Left ventricle myocardium inferior (tissue), 1 donor: ENCODE data around the gene NMNAT1. TPM values are rescaled to one million over a fixed set of nuclear protein-coding genes. Genes with fewer than 3 reads are reported as not detected.

Source experiments
- DNase-seq: peaks from one replicate; pipeline ENCODE4 v3.0.0-alpha.2; 2020
- H3K27ac ChIP-seq: fragments of 200-600 bp; replicated peaks from 2 replicates; pipeline ENCODE4 v1.8.0; 2021
- H3K27me3 ChIP-seq: fragments of 200-600 bp; 2 replicates; pipeline ENCODE4 v1.8.0; 2021; ENCODE audit warnings: low read depth
- H3K36me3 ChIP-seq: fragments of 200-600 bp; 2 replicates; pipeline ENCODE4 v1.8.0; 2021
- H3K4me1 ChIP-seq: fragments of 200-600 bp; 2 replicates; pipeline ENCODE4 v1.8.0; 2021
- H3K4me3 ChIP-seq: fragments of 200-600 bp; 2 replicates; pipeline ENCODE4 v1.8.0; 2021; ENCODE audit warnings: mild to moderate bottlenecking, moderate library complexity
- H3K9me3 ChIP-seq: fragments of 200-600 bp; replicated peaks from 2 replicates; pipeline ENCODE4 v1.8.0; 2021
- intact Hi-C: fragments of 100-400 bp; cut with micrococcal nuclease; formaldehyde crosslinking; loops from one replicate; pipeline ENCODE4 v1.11.0; 2022
- total RNA-seq: library from RNA; stranded (reverse); fragmentation: NEBNext Ultra II Directional; extraction: Animal tissue kit (Norgen Biotek cat#: 25700); gene quantifications from one replicate; pipeline ENCODE4 v1.2.1, GENCODE V29; 2021
- TF ChIP-seq, protein P1 (sequence below): fragments of 200-600 bp; IDR thresholded peaks from 2 replicates; pipeline ENCODE4 v1.8.0; 2021; ENCODE audit warnings: antibody characterized with exemption, mild to moderate bottlenecking, borderline replicate concordance
- donor health status: DM: no; HTN: yes; CAD: no; lungs with severe emphysema.

The NMNAT1 gene
- total RNA-seq, 1 donor from 2014 or later = 22.2 TPM

DNA sequence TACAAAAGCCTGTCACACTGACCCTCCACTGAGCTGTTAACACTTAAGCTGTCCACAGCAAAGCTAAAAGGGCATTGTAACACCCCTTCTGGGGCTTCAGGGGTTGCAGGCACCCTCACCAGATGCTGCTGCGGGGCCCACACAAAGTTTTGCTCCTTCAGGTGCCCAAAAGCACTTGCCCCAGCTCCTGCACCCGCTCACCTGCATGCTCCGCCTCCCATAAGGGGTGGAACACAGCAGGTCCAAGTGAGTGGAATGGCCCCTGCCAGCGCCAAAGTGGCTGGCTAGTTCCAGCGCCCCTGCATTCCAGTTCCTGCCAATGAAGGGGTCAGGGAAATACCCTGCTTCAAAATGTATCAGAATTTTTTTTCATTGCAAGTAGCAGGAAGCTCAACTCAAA is 46.5 kb downstream of the NMNAT1 start:
- Histone ChIP-seq H3K9me3 (no peaks in the 10 kb centered on the region), H3K36me3 (no peaks in the 10 kb centered on the region), H3K27ac (peak overlapping the region; percentile 86), H3K4me3 (no peak overlapping the region), H3K27me3 (no peaks in the 10 kb centered on the region), H3K4me1 (peaks cover 44% of the 10 kb centered on the region)
- TF ChIP-seq, protein P1, sequence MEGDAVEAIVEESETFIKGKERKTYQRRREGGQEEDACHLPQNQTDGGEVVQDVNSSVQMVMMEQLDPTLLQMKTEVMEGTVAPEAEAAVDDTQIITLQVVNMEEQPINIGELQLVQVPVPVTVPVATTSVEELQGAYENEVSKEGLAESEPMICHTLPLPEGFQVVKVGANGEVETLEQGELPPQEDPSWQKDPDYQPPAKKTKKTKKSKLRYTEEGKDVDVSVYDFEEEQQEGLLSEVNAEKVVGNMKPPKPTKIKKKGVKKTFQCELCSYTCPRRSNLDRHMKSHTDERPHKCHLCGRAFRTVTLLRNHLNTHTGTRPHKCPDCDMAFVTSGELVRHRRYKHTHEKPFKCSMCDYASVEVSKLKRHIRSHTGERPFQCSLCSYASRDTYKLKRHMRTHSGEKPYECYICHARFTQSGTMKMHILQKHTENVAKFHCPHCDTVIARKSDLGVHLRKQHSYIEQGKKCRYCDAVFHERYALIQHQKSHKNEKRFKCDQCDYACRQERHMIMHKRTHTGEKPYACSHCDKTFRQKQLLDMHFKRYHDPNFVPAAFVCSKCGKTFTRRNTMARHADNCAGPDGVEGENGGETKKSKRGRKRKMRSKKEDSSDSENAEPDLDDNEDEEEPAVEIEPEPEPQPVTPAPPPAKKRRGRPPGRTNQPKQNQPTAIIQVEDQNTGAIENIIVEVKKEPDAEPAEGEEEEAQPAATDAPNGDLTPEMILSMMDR = no peak
- no peak for DNase-seq
- intact Hi-C loops = no loop called here

DNA sequence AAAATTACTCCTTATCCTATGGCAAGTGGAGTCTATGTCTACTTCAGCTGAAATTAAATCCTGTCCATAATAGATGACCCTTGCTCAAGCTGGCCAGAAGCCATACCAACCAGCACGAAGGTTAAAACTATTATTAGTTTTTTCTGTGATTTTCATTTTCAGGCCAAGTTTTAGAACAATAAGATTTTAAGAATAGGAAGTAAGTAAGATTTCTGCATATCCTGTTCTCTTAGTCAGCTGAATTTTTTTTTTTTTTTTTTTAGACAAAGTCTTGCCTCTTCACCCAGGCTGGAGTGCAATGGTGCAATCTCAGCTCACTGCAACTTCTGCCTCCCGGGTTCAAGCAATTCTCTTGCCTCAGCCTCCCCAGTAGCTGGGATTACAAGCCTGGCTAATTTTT is 47.7 kb downstream of the NMNAT1 start:
- Histone ChIP-seq H3K4me1 (peaks cover 44% of the 10 kb centered on the region), H3K36me3 (no peaks in the 10 kb centered on the region), H3K4me3 (peak overlapping the region; percentile 8), H3K27ac (peak overlapping the region; percentile 86), H3K27me3 (no peaks in the 10 kb centered on the region), H3K9me3 (no peaks in the 10 kb centered on the region)
- intact Hi-C loops = no loop called here
- TF ChIP-seq, protein P1 = no peak
- DNase-seq = peak; percentile 19

DNA sequence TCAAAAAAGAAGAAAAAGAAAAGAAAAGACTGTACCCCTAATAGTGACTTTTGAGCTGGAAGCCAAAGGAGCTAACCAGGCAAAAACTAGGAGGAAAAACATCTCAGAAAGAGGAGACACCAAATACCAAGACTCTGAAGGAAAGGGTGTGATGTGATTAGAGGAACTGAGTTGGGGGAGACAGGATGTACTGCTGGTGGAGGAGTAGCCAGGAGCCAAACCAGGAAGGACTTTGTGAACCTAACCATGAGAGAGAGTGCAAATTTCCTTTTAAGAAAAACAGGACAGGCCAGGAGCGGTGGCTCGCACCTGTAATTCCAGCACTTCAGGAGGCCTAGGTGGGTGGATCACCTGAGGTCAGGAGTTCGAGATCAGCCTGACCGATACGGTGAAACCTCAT is 49.6 kb downstream of the NMNAT1 start:
- Histone ChIP-seq H3K27ac (peak overlapping the region; percentile 86), H3K4me3 (peak overlapping the region; percentile 7), H3K4me1 (peaks cover 57% of the 10 kb centered on the region), H3K27me3 (peaks cover 11% of the 10 kb centered on the region), H3K9me3 (no peaks in the 10 kb centered on the region), H3K36me3 (no peaks in the 10 kb centered on the region)
- intact Hi-C loops = no loop called here
- TF ChIP-seq, protein P1 = no peak
- DNase-seq = no peak

DNA sequence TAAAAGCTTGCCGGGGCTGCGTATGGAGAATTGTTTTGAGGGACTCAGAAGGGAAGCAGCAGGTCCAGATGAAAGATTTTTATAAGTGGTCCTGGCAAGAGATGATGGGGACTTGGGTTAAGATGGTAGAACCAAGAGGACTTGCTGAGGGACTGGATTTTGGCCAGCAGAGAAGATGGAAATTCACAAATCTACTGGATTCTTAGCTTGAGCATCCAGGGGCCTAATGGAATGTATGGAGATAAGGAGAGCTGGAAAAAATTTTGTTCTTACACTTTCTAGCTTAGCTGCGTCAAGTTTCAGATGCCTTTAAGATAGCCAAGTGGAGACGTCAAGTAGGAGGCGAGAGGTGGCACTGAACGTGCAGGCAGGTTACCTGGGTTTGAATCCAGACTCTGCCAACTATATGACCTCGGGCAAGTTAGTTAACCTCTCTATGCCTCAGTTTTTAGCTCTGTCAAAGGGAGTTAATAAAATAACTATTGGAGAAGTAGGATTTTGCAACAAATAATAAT is 50.3 kb downstream of the NMNAT1 start:
- TF ChIP-seq, protein P1 = no peak
- H3K27ac ChIP-seq = peak overlapping the region; percentile 86
- H3K4me1 ChIP-seq = peaks cover 64% of the 10 kb centered on the region
- H3K4me3 ChIP-seq = peak overlapping the region; percentile 7
- no peaks in the 10 kb centered on the region for H3K36me3 ChIP-seq
- peaks cover 18% of the 10 kb centered on the region for H3K27me3 ChIP-seq
- intact Hi-C loops = no loop called here
- no peaks in the 10 kb centered on the region for H3K9me3 ChIP-seq
- DNase-seq = no peak

DNA sequence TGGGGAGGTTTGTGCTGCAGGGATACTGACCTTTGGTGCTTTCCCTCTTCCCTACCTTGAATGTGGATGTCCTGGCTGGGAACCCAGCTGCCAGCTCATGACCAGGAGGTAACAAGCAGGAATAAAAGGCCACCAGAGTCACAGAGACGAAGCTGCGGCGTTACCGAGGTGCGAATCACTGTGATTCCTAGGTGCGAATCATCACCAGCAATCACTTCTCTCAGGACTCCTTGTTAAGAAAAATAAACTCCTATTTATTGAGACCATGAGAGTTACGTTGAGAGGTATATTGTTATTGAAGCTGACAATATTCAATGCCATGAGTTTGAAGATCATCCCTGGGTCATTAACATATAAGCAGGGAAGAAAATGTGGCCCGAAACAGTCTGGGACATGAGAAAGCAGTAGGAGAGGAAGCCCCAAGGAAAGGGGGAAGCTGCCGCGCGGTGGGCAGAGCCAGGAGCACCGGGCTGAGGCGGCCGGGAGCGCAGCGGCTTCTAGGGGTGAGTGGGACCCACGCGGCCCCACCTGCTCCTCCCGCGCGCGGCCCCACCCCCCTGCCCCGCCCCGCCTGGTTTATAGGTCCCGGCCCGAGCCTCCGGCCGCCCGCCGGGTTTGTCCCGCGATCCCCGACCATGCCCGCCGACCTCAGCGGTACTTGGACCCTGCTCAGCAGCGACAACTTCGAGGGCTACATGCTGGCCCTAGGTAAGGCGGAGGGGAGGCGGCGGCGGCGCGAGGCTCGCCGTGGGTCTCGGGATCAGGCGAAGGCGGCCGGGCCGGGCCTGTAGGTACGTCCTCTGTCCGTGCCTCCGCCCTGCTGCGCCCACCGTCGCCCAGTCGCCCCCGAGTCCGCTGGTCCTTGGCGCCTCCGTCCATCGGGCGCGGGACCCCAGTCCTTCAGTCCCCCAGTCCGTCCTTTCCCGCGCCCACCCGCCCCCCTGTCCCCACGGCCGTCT is 53.6 kb downstream of the NMNAT1 start, which contains the start of gene RBP7:
RBP7 (plus strand) TSS at position 605 of the 959 bp plus-strand sequence; CDS start at position 636, 31 bp downstream.
- Histone ChIP-seq H3K9me3 (no peaks in the 10 kb centered on the region), H3K27me3 (peaks cover 22% of the 10 kb centered on the region), H3K27ac (peak within 1 kb of the TSS; percentile 85), H3K36me3 (no peaks in the 10 kb centered on the region), H3K4me1 (peaks cover 40% of the 10 kb centered on the region), H3K4me3 (peak within 1 kb of the TSS; percentile 84)
- DNase-seq = peak; percentile 36
- TF ChIP-seq, protein P1 = no peak
- intact Hi-C loops = no loop called here
